GOT3 (cell line): ENCODE data around the gene C1orf210.

Source experiments
- DNase-seq: peaks from one replicate; lab custom pipeline; 2025; ENCODE audit warnings: mixed read lengths; lab: John Stamatoyannopoulos, UW

Gene C1orf210

GRCh38 chr1:43312663-43313515, 27.5 kb upstream of the C1orf210 start:
- no peak for DNase-seq

GRCh38 chr1:43312212-43312623, 26.8 kb upstream of the C1orf210 start:
- no peak for DNase-seq

GRCh38 chr1:43311521-43311920, 26.1 kb upstream of the C1orf210 start:
- no peak for DNase-seq

DNA sequence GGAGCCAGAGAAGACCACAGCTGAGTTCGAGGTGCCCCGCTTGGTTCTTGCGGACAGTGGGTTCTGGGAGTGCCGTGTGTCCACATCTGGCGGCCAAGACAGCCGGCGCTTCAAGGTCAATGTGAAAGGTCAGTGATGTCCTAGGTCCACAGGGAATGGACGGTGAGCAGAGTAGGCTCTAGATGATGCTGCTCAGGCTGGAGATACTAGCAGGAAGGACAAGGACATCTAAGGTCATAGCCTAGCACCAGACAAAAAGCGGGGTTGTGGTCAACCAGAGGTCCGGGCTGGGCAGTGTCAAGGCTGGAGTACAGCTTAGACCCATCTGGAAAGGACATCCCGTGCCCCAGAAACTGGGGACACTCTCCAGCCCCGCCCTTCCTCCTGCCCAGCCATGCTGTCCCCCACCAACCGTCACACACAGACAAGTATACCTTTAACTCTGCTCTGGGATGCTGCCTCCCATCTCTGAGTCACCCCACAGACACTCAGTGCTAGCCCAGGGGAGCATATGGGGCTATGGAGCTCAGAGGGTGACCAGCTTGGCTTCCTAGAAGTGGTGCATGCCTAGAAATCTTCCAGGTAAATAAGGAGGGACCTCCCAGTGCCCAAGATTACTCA, 24.1 kb upstream of the C1orf210 start:
- no peak for DNase-seq

DNA sequence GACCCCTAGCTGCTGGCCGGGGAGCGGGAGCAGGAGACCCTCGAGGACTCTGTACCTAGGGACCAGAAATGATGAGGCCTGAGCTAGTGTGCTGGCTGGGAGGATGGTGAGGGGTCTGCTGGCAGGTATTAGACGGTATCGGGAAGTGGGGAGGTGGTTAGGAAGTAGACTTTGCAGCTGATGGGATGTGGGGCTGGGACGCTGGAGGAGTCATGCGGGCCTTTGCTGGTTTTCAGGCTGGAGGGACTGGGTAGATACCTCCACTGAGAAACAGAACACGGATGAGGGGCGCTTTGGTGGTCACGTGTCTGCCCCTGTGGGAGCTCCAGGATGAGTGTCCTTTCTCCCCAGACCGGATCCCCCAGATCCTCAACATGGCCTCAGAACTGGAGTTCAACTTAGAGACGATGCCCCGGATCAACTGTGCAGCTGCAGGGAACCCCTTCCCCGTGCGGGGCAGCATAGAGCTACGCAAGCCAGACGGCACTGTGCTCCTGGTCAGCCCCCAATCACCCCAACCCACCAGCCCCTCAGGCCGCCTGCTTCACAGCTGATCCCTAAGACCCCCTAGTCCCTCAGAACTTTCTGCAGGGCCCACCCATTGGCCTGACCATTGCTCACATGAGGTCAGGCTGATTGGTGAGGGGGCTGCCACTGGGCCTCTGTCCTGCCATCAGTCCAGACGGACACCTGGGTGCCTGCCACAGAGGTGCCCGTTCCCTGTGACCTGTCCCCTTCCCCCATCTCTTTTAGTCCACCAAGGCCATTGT, 23.4 kb upstream of the C1orf210 start:
- no peak for DNase-seq

DNA sequence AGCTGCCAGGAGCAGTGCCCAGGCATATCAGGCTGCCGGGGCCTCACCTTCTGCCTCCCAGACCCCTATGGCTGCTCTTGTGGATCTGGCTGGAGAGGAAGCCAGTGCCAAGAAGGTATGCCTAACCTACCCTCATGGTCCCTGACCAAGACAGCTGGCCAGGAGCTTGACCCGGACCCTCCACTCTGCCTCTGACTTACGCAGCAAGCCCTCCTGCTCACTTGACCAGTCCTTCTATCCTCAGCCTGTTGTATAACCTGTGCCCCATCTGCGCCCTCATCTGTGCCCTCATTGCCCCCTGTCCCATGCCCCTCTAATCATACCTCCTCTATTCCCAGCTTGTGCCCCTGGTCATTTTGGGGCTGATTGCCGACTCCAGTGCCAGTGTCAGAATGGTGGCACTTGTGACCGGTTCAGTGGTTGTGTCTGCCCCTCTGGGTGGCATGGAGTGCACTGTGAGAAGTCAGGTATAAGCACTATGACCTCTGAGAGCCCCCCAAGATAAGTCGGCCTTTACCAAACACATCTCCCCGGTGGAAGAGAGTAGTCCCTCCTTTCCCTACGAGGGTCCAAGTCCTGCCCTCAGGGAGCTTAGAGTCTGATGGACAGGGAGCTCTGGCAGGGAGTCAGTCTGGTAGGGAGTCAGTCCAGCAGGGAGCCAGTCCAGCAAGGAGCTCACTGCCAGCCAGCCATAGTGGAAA, 22.2 kb upstream of the C1orf210 start:
- DNase-seq = no peak

GRCh38 chr1:43306688-43307457, 21.5 kb upstream of the C1orf210 start:
- DNase-seq = no peak

DNA sequence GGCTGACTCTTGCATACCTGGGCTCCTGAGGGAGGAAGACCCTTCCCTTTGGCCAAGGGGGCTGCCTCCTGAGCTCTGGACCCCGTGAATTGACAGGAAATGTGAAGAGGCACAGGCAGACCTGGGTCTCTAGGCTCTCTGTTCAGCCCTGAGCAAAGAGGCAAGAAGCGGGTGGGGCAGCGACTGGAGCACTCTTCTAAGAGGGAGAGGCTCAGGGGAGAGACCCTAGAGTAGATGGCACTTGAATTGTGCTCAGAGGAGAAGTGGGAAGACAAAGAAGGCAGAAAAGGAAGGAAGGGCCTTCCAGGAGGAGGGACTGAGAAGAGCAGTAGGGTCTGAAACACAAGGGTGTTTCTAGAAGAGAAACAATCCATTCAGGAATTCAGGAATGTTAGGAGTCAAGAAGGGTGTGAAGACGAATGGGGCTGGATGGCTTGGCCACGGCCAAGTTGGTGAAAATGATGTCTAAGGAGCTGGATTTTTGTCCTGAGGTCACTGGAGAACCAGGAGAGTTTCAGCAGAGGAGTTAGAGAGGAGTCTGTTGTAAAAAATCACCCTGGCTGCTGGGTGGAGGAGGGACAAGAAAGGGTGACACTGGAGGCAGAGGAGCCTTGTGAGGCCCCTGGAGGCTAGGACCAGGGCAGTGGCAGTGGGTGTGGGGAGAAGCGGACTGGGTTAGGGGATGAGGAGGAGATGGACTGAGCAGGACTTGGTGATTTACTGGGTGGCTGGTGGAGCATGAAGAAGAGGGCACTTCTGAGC, 20.7 kb upstream of the C1orf210 start:
- no peak for DNase-seq

DNA sequence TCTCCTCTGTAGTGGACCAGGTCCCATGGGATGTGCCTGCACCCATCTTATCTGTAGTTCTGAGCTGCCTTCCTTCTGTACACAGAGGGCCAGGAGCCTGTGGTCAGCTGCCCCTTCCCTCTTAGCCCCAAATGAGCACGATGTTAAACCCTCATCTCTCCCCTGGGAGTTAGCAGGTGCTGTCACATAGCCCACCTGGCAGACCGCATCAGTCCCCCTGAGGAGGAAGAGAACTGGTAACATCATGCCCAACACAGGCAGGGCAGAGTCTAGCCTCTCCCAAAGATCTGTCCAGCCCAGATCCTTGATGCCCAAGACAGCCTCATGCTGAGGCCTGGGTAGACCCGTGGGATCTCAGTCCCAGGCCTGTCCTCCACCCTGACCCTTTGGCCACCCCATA, 20.1 kb upstream of the C1orf210 start:
- no peak for DNase-seq

- DNase-seq = no peak
These were observed 19.5 kb upstream of the C1orf210 start for GRCh38 chr1:43304771-43305300.

GRCh38 chr1:43304314-43304681, 18.9 kb upstream of the C1orf210 start:
- no peak for DNase-seq

- no peak for DNase-seq
These were observed 18.3 kb upstream of the C1orf210 start for GRCh38 chr1:43303471-43304313.

- no peak for DNase-seq
These were observed 17.5 kb upstream of the C1orf210 start for GRCh38 chr1:43302721-43303470.

DNA sequence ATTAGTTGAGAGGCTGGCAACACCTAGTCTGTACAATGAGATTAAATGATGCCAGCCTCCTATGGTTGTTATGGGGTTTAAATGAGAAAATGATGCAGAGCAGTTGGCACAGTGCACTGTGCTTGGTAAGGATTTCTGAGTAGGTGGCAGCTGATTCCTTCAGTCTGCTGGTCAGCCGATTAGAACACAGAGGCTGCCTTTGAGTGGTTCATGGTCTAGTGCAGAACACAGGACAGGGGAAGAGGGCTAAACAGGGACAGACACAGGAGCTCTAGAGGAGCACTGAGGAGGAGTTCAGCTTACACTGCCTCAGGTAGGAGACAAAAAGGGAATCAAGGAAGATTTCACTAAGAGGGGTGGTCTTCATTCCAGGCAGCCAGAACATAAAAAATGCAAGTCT, 16.8 kb upstream of the C1orf210 start:
- DNase-seq = no peak

DNA sequence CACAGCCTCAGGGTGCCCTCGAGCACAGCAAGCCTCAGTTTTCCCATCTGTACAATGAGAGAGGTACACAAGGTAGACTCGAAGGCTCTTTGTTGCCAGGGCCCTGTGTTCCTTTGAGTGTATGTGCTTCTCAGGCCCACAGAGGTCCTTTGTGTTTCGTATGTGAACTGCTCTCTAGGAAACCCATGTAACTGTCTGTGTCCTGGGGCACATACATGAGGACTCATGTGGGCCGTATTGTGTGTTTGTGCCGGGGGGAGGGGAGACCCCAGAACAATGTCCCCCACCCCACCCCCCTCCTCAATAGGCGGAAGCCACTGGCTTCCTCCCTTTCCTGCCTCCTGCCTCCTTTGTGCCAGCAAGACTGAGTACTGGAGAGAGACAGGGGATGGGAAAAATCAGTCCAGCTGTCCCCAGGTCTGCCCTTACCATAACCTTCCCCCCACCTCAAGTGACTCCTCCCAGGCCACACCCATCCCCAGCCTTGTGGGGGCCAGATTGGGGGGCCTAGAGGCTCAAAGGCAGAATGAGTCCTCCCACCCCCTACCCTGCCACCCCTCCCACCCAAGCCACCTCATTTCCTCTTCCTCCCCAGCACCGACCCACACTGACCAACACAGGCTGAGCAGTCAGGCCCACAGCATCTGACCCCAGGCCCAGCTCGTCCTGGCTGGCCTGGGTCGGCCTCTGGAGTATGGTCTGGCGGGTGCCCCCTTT, 15.2 kb upstream of the C1orf210 start, which contains the start of gene TIE1:
TIE1 (plus strand) TSS at position 605 of the 717 bp plus-strand sequence; CDS start at position 695, 90 bp downstream.
- DNase-seq = no peak

GRCh38 chr1:43299101-43299500, 13.7 kb upstream of the C1orf210 start:
- DNase-seq = no peak

DNA sequence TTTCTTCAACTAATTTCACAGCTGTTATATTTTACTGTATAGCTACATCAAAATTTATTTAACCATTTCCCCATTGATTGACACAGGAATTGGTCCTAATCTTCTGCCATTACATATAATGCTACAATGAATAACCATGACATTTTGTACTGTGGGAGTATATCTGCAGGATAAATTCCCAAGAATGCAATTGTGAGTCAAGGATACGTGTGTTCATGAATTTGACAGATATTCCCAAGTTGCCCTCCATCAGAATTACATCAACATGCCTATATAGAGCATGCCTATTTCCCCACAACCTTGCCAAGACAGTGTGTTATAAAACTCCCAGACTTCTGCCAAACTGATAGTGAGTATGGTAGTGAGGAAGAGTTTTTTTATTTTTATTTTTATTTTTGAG, 12.7 kb upstream of the C1orf210 start:
- DNase-seq = no peak

- no peak for DNase-seq
These were observed 10.8 kb upstream of the C1orf210 start for GRCh38 chr1:43296207-43296606.
